GM12878 (cell line): ENCODE measurements around the gene WWTR1. TPM values are rescaled to one million over a fixed set of nuclear protein-coding genes. Genes with fewer than 3 reads are reported as not detected.

ENCODE experiments used
- ATAC-seq: fragments of 200-7000 bp; cut with Tn5 transposase; 3 replicates; pipeline ENCODE4 v1.9.1; 2020; ENCODE audit warnings: mild to moderate bottlenecking, moderate library complexity
- BruUV-seq: library from RNA; stranded (reverse); fragments of 400-500 nt; replicated peaks from 2 replicates; lab custom pipeline; 2021; lab: Mats Ljungman, UMichigan
- CTCF ChIA-PET: fragments of 300-600 bp; sonication (Branson Sonifier 250); formaldehyde crosslinking; extraction: SDS; loops from one replicate; lab custom pipeline; 2021; ENCODE audit warnings: inconsistent platforms; lab: Yijun Ruan, JAX
- POLR2A ChIA-PET: fragments of 350-600 bp; formaldehyde crosslinking; extraction: SDS; loops from one replicate; lab custom pipeline; 2021; ENCODE audit warnings: inconsistent platforms; lab: Charles Lee
- RAD21 ChIA-PET: fragments of 300-600 bp; sonication (Branson Sonifier 250); formaldehyde crosslinking; loops from one replicate; lab custom pipeline; 2023; ENCODE audit warnings: antibody characterized with exemption; ENCODE audit not compliant: unreplicated experiment; lab: Charles Lee
- SMC1A ChIA-PET: fragments of 300-600 bp; sonication (Branson Sonifier 250); formaldehyde crosslinking; loops from one replicate; lab custom pipeline; 2023; ENCODE audit not compliant: unreplicated experiment, uncharacterized antibody; lab: Charles Lee
- DNase-seq: peaks from one replicate; pipeline ENCODE4 v3.0.0-alpha.2; 2011; ENCODE audit warnings: low read depth, low spot score
- FAIRE-seq: peaks from 3 replicates; lab custom pipeline; 2011; peaks lifted over from hg19 to GRCh38; lab: Jason Lieb, UNC
- H2AFZ ChIP-seq: 2 replicates; pipeline ENCODE4 v1.6.0; 2011; ENCODE audit warnings: low read depth, low read length, control low read depth; ENCODE audit not compliant: control insufficient read depth
- H3K27ac ChIP-seq: 2 replicates; pipeline ENCODE4 v1.5.1; 2011; ENCODE audit warnings: control low read depth; ENCODE audit not compliant: control insufficient read depth, insufficient read depth
- H3K27me3 ChIP-seq, 2 experiments: replicated peaks in 1 of 2; 2 replicates each; pipeline versions ENCODE4 v1.6.0 to v1.6.1; 2011; ENCODE audit warnings: low read length in 1 of 2; ENCODE audit not compliant: control insufficient read depth in 2 of 2, insufficient read depth in 2 of 2
- H3K36me3 ChIP-seq, 2 experiments: 2 replicates each; pipeline ENCODE4 v1.5.1; 2011; ENCODE audit warnings: low read length in 1 of 2; ENCODE audit not compliant: control insufficient read depth in 2 of 2, insufficient read depth in 2 of 2
- H3K4me1 ChIP-seq: 2 replicates; pipeline ENCODE4 v1.6.1; 2011; ENCODE audit warnings: mild to moderate bottlenecking, low read length, moderate library complexity, mixed read lengths; ENCODE audit not compliant: control insufficient read depth, insufficient read depth
- H3K4me2 ChIP-seq: 2 replicates; pipeline ENCODE4 v1.6.0; 2011; ENCODE audit warnings: control low read depth; ENCODE audit not compliant: control insufficient read depth, insufficient read depth
- H3K4me3 ChIP-seq: fragments of 200-600 bp; sonication (generic); 2 replicates; pipeline ENCODE4 v1.5.1; 2016
- H3K79me2 ChIP-seq: 2 replicates; pipeline ENCODE4 v1.6.0; 2011; ENCODE audit warnings: low read length; ENCODE audit not compliant: control insufficient read depth, insufficient read depth
- H3K9ac ChIP-seq: 2 replicates; pipeline ENCODE4 v1.8.0; 2011; ENCODE audit warnings: low read length, control low read depth, mixed read lengths; ENCODE audit not compliant: control insufficient read depth, insufficient read depth
- H3K9me3 ChIP-seq: replicated peaks from 3 replicates; pipeline ENCODE4 v1.5.1; 2011; ENCODE audit warnings: mild to moderate bottlenecking, low read length; ENCODE audit not compliant: control insufficient read depth, insufficient read depth
- H4K20me1 ChIP-seq: 2 replicates; pipeline ENCODE4 v1.6.0; 2011; ENCODE audit not compliant: control insufficient read depth, insufficient read depth
- NFYA ChIP-seq: IDR thresholded peaks from 2 replicates; pipeline ENCODE4 v1.6.1; 2011; ENCODE audit warnings: low read depth, mild to moderate bottlenecking, low read length, improper control_type of control experiment, borderline replicate concordance
- NFYB ChIP-seq: IDR thresholded peaks from 2 replicates; pipeline ENCODE4 v1.6.1; 2011; ENCODE audit warnings: low read depth, mild to moderate bottlenecking, low read length, improper control_type of control experiment, moderate library complexity; ENCODE audit not compliant: insufficient read depth
- WGBS: methylation state at CpG from one replicate; pipeline ENCODE4 v1.1.6; 2016; ENCODE audit warnings: low lambda C conversion rate; ENCODE audit not compliant: insufficient replicate concordance, insufficient coverage; ENCODE audit errors: missing lambda C conversion rate; 5-methylcytosine and 5-hydroxymethylcytosine counted together
- in situ Hi-C: fragments of 300-500 bp; cut with MboI; formaldehyde crosslinking; loops from 9 replicates; pipeline ENCODE4 v1.14.3; 2018; ENCODE audit warnings: mixed read lengths
- intact Hi-C: fragments of 100-400 bp; cut with micrococcal nuclease; formaldehyde crosslinking; loops from one replicate; pipeline ENCODE4 v1.14.2; 2022; ENCODE audit not compliant: unreplicated experiment
- polyA plus RNA-seq, 11 experiments: library from polyadenylated mRNA; depleted of rRNA in 4 of 11; unstranded in 6 of 11; stranded (reverse) in 5 of 11; fragments of >200 nt; fragmentation: Nextera tagmentation in 4 of 11; fragmentation: Illumina TruSeq in 1 of 11; extraction: Ambion mirVana in 4 of 11; extraction: Trizol in 1 of 11; gene quantifications; 1 replicate in 1 of 11; 2 replicates in 10 of 11; pipeline versions ENCODE4 v1.2.1 to v1.2.3, GENCODE V29; 2011 to 2016; ENCODE audit warnings: inconsistent platforms in 2 of 11, missing spikeins in 2 of 11, low read depth in 1 of 11
- total RNA-seq, 4 experiments: library from RNA; depleted of rRNA in 3 of 4; stranded (reverse); fragments of >200 nt in 3 of 4; fragmentation: Illumina TruSeq in 1 of 4; extraction: Trizol in 1 of 4; gene quantifications; 2 replicates each; pipeline versions ENCODE4 v1.2.1 to v1.2.3, GENCODE V29; 2013 to 2021
- TF ChIP-seq, protein P1 (sequence below): fragments of 450-650 bp; IDR thresholded peaks from 2 replicates; pipeline ENCODE4 v1.6.1; 2017; ENCODE audit warnings: borderline replicate concordance
- TF ChIP-seq, protein P2 (sequence below): fragments of 450-650 bp; IDR thresholded peaks from 2 replicates; pipeline ENCODE4 v1.6.1; 2017; ENCODE audit warnings: low read depth, mild to moderate bottlenecking, moderate library complexity
- TF ChIP-seq, protein P3 (sequence below): fragments of 150-350 bp; IDR thresholded peaks from 2 replicates; pipeline ENCODE4 v1.6.1; 2014; ENCODE audit warnings: mild to moderate bottlenecking, low read depth, low read length
- TF ChIP-seq, protein P4 (sequence below): fragments of 450-650 bp; IDR thresholded peaks from 2 replicates; pipeline ENCODE4 v1.6.1; 2017; ENCODE audit warnings: antibody characterized with exemption, mild to moderate bottlenecking, moderate library complexity

WWTR1 gene
- total and polyA plus RNA-seq, 10 of the 15 experiments (the other 5 are each of a cell fraction or from before 2014, with no cell fraction given) = 2.5 to 18.5 (median 5.8) TPM

DNA sequence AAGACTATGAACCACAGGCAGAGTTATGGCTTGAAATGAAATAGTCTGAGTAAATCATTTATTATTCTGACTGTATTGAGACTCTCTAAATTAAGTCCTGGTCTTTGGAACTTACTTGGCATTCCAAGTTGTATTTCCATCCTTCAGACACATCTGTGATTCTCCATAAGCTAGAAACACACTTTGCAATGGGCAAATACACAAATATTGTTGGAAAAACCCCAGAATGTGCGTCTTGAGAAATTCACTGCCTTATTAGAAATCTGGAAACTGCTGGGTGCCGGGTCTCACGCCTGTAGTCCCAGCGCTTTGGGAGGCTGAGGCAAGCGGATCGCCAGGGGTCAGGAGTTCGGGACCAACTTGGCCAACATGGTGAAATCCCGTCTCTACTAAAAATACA lies 87.8 kb downstream of the WWTR1 start:
- Histone ChIP-seq H3K4me2 (no peak overlapping the region), H3K27ac (no peak overlapping the region), H4K20me1 (no peaks in the 10 kb centered on the region), H2AFZ (no peak overlapping the region), H3K79me2 (peaks cover 2% of the 10 kb centered on the region), H3K9ac (no peak overlapping the region), H3K27me3 (no peaks in the 10 kb centered on the region), H3K9me3 (no peaks in the 10 kb centered on the region), H3K4me1 (peaks cover 12% of the 10 kb centered on the region), H3K4me3 (no peak overlapping the region)
- ATAC-seq (no peak), FAIRE-seq (no peak), DNase-seq (no peak)
- SMC1A ChIA-PET = interaction anchor here (0.6 to 16.2 kb wide), 26 partner anchors 10 to 241 kb away, joined by 3 to 505 read pairs (median 14); partner anchors contain the start of genes COMMD2 and WWTR1
- RAD21 ChIA-PET = interaction anchor here (0.9 to 11.0 kb wide), 16 partner anchors 10 to 238 kb away, joined by 3 to 272 read pairs (median 30); partner anchors contain the start of genes COMMD2 and WWTR1
- POLR2A ChIA-PET = interaction anchor here (1.1 to 3.4 kb wide), 7 partner anchors 10 to 147 kb away, joined by 3 to 34 read pairs (median 4); partner anchors contain the start of gene WWTR1
- intact Hi-C loops (no loop called here), in situ Hi-C loops (no loop called here)
- WGBS = 100% methylated on average over 8 of the region's 8 CpGs
- TF ChIP-seq NFYA = no peak
- TF ChIP-seq, protein P1, sequence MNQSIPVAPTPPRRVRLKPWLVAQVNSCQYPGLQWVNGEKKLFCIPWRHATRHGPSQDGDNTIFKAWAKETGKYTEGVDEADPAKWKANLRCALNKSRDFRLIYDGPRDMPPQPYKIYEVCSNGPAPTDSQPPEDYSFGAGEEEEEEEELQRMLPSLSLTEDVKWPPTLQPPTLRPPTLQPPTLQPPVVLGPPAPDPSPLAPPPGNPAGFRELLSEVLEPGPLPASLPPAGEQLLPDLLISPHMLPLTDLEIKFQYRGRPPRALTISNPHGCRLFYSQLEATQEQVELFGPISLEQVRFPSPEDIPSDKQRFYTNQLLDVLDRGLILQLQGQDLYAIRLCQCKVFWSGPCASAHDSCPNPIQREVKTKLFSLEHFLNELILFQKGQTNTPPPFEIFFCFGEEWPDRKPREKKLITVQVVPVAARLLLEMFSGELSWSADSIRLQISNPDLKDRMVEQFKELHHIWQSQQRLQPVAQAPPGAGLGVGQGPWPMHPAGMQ = no peak
- TF ChIP-seq, protein P2, sequence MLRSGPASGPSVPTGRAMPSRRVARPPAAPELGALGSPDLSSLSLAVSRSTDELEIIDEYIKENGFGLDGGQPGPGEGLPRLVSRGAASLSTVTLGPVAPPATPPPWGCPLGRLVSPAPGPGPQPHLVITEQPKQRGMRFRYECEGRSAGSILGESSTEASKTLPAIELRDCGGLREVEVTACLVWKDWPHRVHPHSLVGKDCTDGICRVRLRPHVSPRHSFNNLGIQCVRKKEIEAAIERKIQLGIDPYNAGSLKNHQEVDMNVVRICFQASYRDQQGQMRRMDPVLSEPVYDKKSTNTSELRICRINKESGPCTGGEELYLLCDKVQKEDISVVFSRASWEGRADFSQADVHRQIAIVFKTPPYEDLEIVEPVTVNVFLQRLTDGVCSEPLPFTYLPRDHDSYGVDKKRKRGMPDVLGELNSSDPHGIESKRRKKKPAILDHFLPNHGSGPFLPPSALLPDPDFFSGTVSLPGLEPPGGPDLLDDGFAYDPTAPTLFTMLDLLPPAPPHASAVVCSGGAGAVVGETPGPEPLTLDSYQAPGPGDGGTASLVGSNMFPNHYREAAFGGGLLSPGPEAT = no peak
- TF ChIP-seq, protein P3, sequence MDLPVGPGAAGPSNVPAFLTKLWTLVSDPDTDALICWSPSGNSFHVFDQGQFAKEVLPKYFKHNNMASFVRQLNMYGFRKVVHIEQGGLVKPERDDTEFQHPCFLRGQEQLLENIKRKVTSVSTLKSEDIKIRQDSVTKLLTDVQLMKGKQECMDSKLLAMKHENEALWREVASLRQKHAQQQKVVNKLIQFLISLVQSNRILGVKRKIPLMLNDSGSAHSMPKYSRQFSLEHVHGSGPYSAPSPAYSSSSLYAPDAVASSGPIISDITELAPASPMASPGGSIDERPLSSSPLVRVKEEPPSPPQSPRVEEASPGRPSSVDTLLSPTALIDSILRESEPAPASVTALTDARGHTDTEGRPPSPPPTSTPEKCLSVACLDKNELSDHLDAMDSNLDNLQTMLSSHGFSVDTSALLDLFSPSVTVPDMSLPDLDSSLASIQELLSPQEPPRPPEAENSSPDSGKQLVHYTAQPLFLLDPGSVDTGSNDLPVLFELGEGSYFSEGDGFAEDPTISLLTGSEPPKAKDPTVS = no peak
- TF ChIP-seq, protein P4, sequence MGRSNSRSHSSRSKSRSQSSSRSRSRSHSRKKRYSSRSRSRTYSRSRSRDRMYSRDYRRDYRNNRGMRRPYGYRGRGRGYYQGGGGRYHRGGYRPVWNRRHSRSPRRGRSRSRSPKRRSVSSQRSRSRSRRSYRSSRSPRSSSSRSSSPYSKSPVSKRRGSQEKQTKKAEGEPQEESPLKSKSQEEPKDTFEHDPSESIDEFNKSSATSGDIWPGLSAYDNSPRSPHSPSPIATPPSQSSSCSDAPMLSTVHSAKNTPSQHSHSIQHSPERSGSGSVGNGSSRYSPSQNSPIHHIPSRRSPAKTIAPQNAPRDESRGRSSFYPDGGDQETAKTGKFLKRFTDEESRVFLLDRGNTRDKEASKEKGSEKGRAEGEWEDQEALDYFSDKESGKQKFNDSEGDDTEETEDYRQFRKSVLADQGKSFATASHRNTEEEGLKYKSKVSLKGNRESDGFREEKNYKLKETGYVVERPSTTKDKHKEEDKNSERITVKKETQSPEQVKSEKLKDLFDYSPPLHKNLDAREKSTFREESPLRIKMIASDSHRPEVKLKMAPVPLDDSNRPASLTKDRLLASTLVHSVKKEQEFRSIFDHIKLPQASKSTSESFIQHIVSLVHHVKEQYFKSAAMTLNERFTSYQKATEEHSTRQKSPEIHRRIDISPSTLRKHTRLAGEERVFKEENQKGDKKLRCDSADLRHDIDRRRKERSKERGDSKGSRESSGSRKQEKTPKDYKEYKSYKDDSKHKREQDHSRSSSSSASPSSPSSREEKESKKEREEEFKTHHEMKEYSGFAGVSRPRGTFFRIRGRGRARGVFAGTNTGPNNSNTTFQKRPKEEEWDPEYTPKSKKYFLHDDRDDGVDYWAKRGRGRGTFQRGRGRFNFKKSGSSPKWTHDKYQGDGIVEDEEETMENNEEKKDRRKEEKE = no peak
- no peak for TF ChIP-seq NFYB
- TF ChIP-seq, all 136 proteins: peak for 0
- BruUV-seq = no TSS peak
- CTCF ChIA-PET = interaction anchor here (0.8 to 10.2 kb wide), 26 partner anchors 11 to 238 kb away, joined by 3 to 253 read pairs (median 17); partner anchors contain the start of genes COMMD2 and WWTR1
- peaks cover 6% of the 10 kb centered on the region in 2 experiments; a peak in 3 of 4 replicates for H3K36me3 ChIP-seq
